KG1 (cell line): Measurements from ENCODE around the gene BRPF3.

Source experiments
- DNase-seq: peaks from one replicate; lab custom pipeline; 2025; lab: John Stamatoyannopoulos, UW

The BRPF3 gene

GRCh38 chr6:36232172-36232571, 35.6 kb downstream of the BRPF3 start:
- no peak for DNase-seq

GRCh38 chr6:36235309-36235708, 38.8 kb downstream of the BRPF3 start:
- DNase-seq: no peak

- no peak for DNase-seq
These were observed 39.3 kb downstream of the BRPF3 start for GRCh38 chr6:36235862-36236261.

- no peak for DNase-seq
These were observed 43.2 kb downstream of the BRPF3 start for GRCh38 chr6:36239774-36240173.

- no peak for DNase-seq
These were observed 45.2 kb downstream of the BRPF3 start for GRCh38 chr6:36241728-36242127.

GRCh38 chr6:36242161-36242560, 45.6 kb downstream of the BRPF3 start:
- DNase-seq: no peak

GRCh38 chr6:36242626-36243025, 46.1 kb downstream of the BRPF3 start:
- no peak for DNase-seq

GRCh38 chr6:36243562-36244212, 47.1 kb downstream of the BRPF3 start:
- no peak for DNase-seq

- no peak for DNase-seq
These were observed 48.2 kb downstream of the BRPF3 start for GRCh38 chr6:36244641-36245280.

GRCh38 chr6:36245572-36246061, 49.1 kb downstream of the BRPF3 start:
- DNase-seq: no peak

GRCh38 chr6:36246506-36247268, 50.1 kb downstream of the BRPF3 start:
- no peak for DNase-seq

GRCh38 chr6:36247693-36248092, 51.1 kb downstream of the BRPF3 start:
- no peak for DNase-seq

GRCh38 chr6:36248980-36249379, 52.4 kb downstream of the BRPF3 start:
- no peak for DNase-seq

- DNase-seq: no peak
These were observed 53.0 kb downstream of the BRPF3 start for GRCh38 chr6:36249536-36249935.

- no peak for DNase-seq
These were observed 55.5 kb downstream of the BRPF3 start for GRCh38 chr6:36252005-36252404.

GRCh38 chr6:36263390-36264000, 67.0 kb downstream of the BRPF3 start:
- no peak for DNase-seq

- no peak for DNase-seq
These were observed 69.2 kb downstream of the BRPF3 start for GRCh38 chr6:36265744-36266143.

GRCh38 chr6:36266913-36267644, 70.5 kb downstream of the BRPF3 start:
- no peak for DNase-seq

- no peak for DNase-seq
These were observed 71.4 kb downstream of the BRPF3 start for GRCh38 chr6:36267731-36268477.

GRCh38 chr6:36268478-36269275, 72.1 kb downstream of the BRPF3 start:
- no peak for DNase-seq
